Measurements from ENCODE around the gene IRX5.

IRX5 gene

GRCh38 chr16:54952195-54952594, 21.5 kb downstream of the IRX5 start:
- DNase-seq: no peak

DNA sequence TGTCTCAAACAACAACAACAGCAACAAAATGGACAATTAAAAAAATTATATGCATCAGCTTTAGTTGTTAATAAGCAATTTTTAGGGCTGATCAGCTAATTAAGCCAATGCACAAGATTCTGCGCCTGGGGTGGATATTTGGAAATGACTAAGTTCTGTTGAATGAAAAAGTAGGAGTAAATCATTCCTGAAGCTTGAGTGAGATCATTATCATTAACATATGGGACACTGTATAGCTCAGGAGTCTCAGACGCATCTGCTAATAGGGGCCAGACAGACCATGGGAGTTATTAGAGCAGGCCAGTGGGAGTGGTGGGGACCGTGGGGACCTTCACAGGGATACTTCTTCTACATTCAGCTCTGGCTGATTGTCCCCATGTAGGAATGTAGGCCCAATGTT, 22.8 kb downstream of the IRX5 start:
- DNase-seq: no peak

DNA sequence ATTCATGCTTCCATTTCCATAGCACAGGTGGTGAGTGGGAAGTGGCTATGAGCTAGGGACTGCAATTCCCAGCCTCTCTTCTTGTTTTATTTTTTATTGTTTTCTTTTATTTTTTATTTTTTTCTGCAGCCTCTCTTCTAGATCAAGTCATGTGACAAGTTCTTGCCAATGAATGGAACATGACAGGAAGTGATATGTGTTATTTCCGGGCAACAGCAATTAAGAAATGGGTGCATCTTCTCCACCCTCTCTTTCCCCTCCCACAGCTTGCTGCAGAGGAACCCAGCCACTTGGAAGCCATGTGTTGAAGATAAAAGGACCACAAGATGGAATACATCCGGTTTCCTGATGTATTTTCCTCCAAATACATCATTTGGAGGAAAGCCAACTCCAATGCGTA, 23.6 kb downstream of the IRX5 start:
- DNase-seq: no peak

- no peak for DNase-seq
Measured at GRCh38 chr16:54955757-54956156, 25.1 kb downstream of the IRX5 start.

DNA sequence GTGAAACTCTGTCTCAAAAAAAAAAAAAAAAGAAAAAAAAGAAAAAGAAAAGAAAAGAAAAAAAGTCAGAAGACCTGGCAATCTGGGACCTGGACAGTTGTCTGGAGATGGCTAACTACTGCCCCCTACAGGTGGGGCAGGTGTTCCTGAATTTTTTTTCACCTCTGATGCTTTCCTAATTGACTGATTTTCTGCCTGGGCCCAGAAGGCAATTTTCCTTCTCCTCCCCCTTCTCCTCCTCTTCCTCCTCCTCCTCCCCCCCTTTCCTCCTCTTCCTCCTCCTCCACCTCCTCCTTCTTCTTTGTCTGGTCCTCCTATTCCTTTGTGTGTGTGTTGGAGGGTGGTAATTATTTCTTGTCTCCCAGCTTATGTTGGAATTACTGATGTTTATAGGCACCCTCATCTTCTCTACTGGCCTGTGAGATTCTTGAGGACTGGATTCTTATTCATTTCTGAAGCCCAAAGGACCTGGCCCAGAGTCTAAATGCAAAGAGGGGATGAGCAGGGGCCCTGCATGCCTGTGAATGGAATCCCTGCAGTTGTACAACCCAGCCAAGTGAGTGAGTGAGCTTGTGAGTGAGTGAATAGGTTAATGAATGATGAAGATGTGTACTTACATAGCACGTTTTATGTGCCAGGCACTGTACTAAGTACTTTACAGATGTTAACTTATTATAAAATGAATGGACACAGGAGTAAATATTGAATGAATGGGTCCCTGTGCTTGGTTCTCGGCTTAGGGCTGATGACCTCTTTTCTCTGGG, 26.9 kb downstream of the IRX5 start:
- peak; percentile 28 to 39 for DNase-seq

DNA sequence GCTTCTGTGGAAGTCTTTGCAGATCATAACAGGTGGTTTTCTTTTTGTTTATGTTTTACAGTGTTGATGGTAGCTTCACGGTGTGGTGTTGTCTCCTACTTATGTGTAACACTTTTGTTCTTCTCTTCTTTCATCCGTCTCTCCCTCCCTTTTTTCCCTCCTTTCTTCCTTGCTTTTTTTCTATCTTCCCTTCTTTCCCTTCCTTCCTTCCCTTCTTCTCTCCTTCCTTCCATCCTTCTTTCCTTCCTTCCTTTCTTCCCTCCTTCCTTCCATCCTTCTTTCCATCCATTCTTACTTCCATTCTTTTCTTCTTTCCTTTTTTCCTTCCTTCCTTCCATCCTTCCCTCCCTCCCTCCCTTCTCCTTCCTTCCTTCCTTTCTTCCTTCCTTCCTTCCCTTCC, 31.4 kb downstream of the IRX5 start:
- DNase-seq: no peak

DNA sequence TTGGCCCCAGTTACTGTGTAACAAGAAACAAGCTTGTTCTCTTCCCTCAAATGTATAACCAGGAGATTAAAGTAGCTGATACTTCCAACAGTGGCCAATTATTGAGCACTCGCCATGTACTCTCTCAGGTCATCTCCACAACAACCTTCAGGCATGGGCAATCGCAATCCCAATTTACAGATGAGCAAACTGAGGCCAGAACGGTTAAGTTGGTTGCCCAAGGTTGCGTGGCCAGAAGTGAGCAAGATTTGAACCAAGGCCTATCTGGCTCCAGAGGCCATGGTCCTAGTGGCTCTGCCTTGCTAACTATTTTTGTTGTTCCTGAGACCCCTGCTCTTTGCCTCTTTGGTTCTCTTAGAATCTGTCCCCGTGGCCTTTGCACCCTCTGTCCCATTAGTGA, 33.6 kb downstream of the IRX5 start:
- no peak for DNase-seq

GRCh38 chr16:54965464-54965863, 34.8 kb downstream of the IRX5 start:
- DNase-seq: no peak

GRCh38 chr16:54968011-54968410, 37.3 kb downstream of the IRX5 start:
- no peak for DNase-seq

DNA sequence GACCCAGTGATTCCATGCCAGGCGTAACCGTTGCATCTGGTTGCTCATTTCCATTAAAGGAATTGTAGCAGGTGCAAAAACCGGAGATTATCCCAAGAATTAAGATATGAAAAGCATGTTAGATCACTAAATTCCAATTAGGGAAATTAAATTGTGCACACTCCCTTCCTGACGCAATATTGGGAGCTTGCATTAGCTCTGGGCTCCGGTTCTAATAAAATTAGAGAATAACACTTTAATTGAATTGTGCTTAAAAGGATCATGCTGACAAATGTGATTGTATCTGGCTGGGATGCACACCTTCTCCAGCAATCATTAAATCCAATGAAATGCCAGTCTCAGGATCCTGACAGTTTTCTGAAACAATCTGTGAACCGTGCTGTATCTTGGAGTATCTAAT, 38.1 kb downstream of the IRX5 start:
- no peak for DNase-seq

DNA sequence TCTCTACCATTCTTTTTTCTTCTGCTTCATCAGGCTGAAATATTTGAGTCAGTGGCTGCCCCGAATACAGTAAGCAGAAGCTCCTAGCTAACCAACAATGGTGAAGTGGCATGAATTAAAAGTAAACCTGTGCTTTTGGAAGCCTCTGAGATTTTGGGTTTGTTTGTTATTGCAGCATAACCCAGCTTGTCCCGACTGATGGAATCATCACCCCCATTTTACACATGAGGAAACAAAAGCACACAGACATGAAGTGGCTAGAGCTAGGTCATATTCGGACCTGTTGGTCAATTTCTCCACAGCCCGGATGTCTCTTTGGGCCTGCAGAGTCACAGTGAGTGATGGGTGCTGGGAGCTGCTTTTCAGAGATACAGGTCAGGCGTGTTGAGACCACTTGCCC, 39.4 kb downstream of the IRX5 start:
- no peak for DNase-seq

- no peak for DNase-seq
Measured at GRCh38 chr16:54974367-54974766, 43.7 kb downstream of the IRX5 start.

GRCh38 chr16:54976651-54977200, 46.1 kb downstream of the IRX5 start:
- no peak for DNase-seq

DNA sequence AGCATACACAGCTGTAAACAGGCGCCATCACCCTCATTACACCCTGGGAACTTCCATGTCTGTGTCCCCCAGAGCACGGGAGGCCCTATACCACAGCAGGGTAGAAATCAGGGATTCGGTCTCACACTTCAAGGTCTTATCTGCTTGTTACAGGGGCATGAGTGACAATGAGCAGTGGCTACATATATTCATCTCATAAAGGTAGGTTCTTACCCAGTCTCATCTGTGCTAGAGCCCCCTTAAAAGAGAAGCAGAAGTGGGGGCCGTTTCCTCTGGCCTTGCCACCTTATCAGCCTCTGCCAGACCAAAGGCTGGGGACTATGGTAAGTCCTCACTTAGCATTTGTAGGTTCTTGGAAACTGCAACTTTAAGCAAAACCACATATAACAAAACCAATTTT, 46.5 kb downstream of the IRX5 start:
- DNase-seq: no peak

DNA sequence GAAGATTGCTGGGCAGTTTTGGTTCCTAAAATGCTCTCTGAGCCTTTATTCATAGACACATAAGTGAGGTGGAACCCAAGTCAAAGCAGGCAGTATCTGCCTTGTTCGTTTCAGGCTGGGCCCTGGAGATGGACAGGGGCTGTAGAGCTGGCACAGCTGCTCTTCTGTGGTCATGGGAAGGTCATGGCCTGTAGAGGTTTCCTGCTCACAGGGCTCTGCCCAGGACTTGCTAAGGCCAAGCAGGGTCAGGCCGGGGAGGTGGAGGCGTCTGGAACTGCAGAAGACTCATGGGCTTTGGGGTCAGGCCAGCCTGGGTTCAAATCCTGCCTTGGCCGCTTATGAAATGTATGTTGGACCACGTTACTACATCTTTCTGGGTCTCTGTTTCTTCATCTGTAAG, 50.2 kb downstream of the IRX5 start:
- no peak for DNase-seq
